ENCODE results near the gene RHOJ. TPM values are rescaled to one million over a fixed set of nuclear protein-coding genes. Genes with fewer than 3 reads are reported as not detected.

Gene RHOJ
- total and polyA plus RNA-seq, 2 of the 4 experiments (the other 2 are of a cell fraction), result 9.5 to 33.9 TPM

DNA sequence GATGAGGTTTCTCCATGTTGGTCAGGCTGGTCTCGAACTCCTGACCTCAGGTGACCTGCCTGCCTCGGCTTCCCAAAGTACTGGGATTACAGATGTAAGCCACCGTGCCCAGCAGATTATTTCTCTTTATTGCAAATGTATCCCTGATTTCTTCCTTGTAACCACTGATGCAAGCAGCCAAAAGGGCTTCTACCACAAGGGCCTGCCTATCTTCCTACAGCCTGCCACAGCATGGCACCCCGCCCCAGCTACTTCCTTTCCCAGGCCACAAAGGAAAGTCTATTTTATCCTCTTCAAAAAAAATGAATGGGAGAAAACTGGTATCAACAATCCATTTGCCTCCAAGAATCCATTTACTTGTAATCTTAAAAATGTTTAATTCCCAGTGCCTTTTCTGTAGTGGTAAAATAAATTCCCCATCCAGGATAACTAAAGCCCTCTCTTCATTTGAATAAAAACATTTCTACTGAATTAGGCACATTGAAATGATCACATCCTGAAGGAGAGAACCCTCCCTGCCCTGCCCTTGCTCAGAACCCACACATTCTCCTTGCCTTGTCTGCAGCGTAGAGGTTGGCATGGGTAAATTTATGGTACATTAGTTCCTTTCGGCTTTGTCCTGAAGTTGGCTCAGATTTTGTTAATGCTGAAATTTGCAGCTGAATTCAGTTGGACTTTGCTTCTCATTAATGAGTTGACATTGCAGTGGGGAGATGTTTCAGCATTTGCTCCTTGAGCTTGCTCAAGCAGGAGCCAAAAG, 95.3 kb downstream of the RHOJ start:
- Histone ChIP-seq H3K27me3 (ENCODE audit: control insufficient read depth, insufficient read depth, low read length) (no peaks in the 10 kb centered on the region), H3K18ac (ENCODE audit: low read depth, low read length) (no peak overlapping the region), H2AK9ac (replicated peaks; ENCODE audit: low read depth, low read length, poor library complexity) (no peak overlapping the region), H3K79me1 (ENCODE audit: low read depth in 1 of 2, low read length in 2 of 2) (no peaks in the 10 kb centered on the region), H3K23ac (ENCODE audit: low read depth, low read length) (no peak overlapping the region), H2BK15ac (ENCODE audit: low read depth, low read length) (no peak overlapping the region), H2BK20ac (ENCODE audit: low read depth, low read length) (no peak overlapping the region), H2BK5ac (ENCODE audit: low read depth, low read length, poor library complexity, severe bottlenecking) (no peak overlapping the region), H3K14ac (replicated peaks; ENCODE audit: low read depth, low read length) (no peak overlapping the region), H4K91ac (ENCODE audit: insufficient read depth, low read depth, low read length) (no peak overlapping the region), H3K9me3 (ENCODE audit: control insufficient read depth, insufficient read depth, low read length) (no peaks in the 10 kb centered on the region), H3K36me3 (ENCODE audit: control insufficient read depth, insufficient read depth, low read length) (no peaks in the 10 kb centered on the region), H4K5ac (ENCODE audit: low read depth, low read length) (no peak overlapping the region), H4K20me1 (ENCODE audit: insufficient read depth, low read length) (no peaks in the 10 kb centered on the region), H3K27ac (ENCODE audit: insufficient read depth, low read length) (no peak overlapping the region), H3K4me1 (ENCODE audit: control insufficient read depth, insufficient read depth, low read length) (no peaks in the 10 kb centered on the region), H4K8ac (ENCODE audit: low read depth in 2 of 2, low read length in 2 of 2) (no peak overlapping the region), H2BK120ac (ENCODE audit: low read depth, low read length) (no peak overlapping the region), H3K4ac (ENCODE audit: low read depth, low read length) (no peak overlapping the region), H3K4me3 (ENCODE audit: insufficient read depth, low read depth, low read length) (no peak overlapping the region), H3K4me2 (ENCODE audit: low read depth, low read length) (no peak overlapping the region), H2AK5ac (ENCODE audit: low read depth, low read length) (no peak overlapping the region), H3K56ac (ENCODE audit: extremely low read depth, insufficient read depth, low read length) (no peak overlapping the region), H2AFZ (replicated peaks; ENCODE audit: low read length, poor library complexity) (no peak overlapping the region), H3K9me1 (ENCODE audit: insufficient read depth, low read length) (no peaks in the 10 kb centered on the region), H3K9ac (ENCODE audit: low read depth, low read length) (no peak overlapping the region)
- in situ Hi-C loops (cut with MboI; ENCODE audit: low sequenced_read_pairs), result no loop called here
- dilution Hi-C loops (cut with HindIII; ENCODE audit: low sequenced_read_pairs, unreplicated experiment), result no loop called here
- ATAC-seq (ENCODE audit: low read depth) (no peak), DNase-seq (no peak)
- BruUV-seq (replicated peaks), result no TSS peak
- intact Hi-C loops (cut with micrococcal nuclease), result no loop called here
- POLR2A ChIA-PET (ENCODE audit: unreplicated experiment), result no interaction called here
- TF ChIP-seq NFE2L2 (IDR thresholded peaks at IDR 0.05; ENCODE audit: low read depth, low read length) (no peak), MAFK (IDR thresholded peaks at IDR 0.05; ENCODE audit: low read depth, low read length) (no peak), RCOR1 (IDR thresholded peaks at IDR 0.05; ENCODE audit: insufficient replicate concordance, low read length) (no peak), CHD1 (IDR thresholded peaks at IDR 0.05; ENCODE audit: low read depth, low read length) (no peak), SMC3 (IDR thresholded peaks at IDR 0.05; ENCODE audit: low read depth, low read length) (no peak), FOS (IDR thresholded peaks at IDR 0.05; ENCODE audit: low read depth, low read length) (no peak), POLR2A (IDR thresholded peaks at IDR 0.05; ENCODE audit: low read depth, low read length) (no peak), BHLHE40 (IDR thresholded peaks at IDR 0.05; ENCODE audit: low read depth, low read length) (no peak)
- TF ChIP-seq, protein P1, sequence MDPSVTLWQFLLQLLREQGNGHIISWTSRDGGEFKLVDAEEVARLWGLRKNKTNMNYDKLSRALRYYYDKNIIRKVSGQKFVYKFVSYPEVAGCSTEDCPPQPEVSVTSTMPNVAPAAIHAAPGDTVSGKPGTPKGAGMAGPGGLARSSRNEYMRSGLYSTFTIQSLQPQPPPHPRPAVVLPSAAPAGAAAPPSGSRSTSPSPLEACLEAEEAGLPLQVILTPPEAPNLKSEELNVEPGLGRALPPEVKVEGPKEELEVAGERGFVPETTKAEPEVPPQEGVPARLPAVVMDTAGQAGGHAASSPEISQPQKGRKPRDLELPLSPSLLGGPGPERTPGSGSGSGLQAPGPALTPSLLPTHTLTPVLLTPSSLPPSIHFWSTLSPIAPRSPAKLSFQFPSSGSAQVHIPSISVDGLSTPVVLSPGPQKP (IDR thresholded peaks at IDR 0.05; ENCODE audit: borderline replicate concordance, low read depth, low read length), result no peak
- TF ChIP-seq, protein P2, sequence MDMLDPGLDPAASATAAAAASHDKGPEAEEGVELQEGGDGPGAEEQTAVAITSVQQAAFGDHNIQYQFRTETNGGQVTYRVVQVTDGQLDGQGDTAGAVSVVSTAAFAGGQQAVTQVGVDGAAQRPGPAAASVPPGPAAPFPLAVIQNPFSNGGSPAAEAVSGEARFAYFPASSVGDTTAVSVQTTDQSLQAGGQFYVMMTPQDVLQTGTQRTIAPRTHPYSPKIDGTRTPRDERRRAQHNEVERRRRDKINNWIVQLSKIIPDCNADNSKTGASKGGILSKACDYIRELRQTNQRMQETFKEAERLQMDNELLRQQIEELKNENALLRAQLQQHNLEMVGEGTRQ (IDR thresholded peaks at IDR 0.05; ENCODE audit: low read depth, low read length), result no peak
- CTCF ChIA-PET, result interaction anchor here (0.6 kb wide), 1 partner anchor 1440 kb away, joined by 3 read pairs; no protein-coding TSS in a partner anchor
- WGBS, 2 experiments (ENCODE audit: extremely low coverage in 2 of 2, insufficient read length in 1 of 2), result 78% methylated on average over 3 of the region's 6 CpGs; no CpG with 5 or more reads in 1 of the 2 experiments

Measured in IMR-90 (cell line).